Prostate gland (tissue), 2 donors: ENCODE results near the gene SLC28A1. TPM values are rescaled to one million over a fixed set of nuclear protein-coding genes. Genes with fewer than 3 reads are reported as not detected.

Source experiments
- DNase-seq: peaks from one replicate; pipeline ENCODE4 v3.0.0-alpha.2; 2019; ENCODE audit warnings: low spot score
- H3K27ac ChIP-seq, 2 donors: fragments of 200-600 bp; sonication (generic); 2 replicates each; pipeline ENCODE4 v1.5.1; 2017 to 2019
- H3K27me3 ChIP-seq: fragments of 200-600 bp; sonication (generic); replicated peaks from 2 replicates; pipeline ENCODE4 v1.5.1; 2019; ENCODE audit not compliant: insufficient read depth
- H3K36me3 ChIP-seq, 2 donors: fragments of 200-600 bp; sonication (generic); 1 replicate in 1 of 2; 2 replicates in 1 of 2; pipeline versions ENCODE4 v1.5.1 to v1.8.1; 2017 to 2019
- H3K4me1 ChIP-seq: fragments of 200-600 bp; sonication (generic); replicated peaks from 2 replicates; pipeline ENCODE4 v1.5.1; 2019
- H3K4me3 ChIP-seq, 2 donors: fragments of 200-600 bp; sonication (generic); 2 replicates each; pipeline ENCODE4 v1.5.1; 2017 to 2019
- H3K9me3 ChIP-seq: fragments of 200-600 bp; sonication (generic); 2 replicates; pipeline ENCODE4 v1.5.1; 2017
- CTCF ChIP-seq, 4 experiments: fragments of 200-600 bp in 2 of 4; fragments of 450-650 bp in 2 of 4; sonication (generic) in 2 of 4; IDR thresholded peaks; 1 replicate in 3 of 4; 2 replicates in 1 of 4; pipeline ENCODE4 v1.5.1; 2016 to 2019; ENCODE audit warnings: antibody characterized with exemption in 4 of 4, mild to moderate bottlenecking in 2 of 4, moderate library complexity in 2 of 4
- POLR2A ChIP-seq: fragments of 450-650 bp; IDR thresholded peaks from one replicate; pipeline ENCODE4 v1.6.1; 2016; ENCODE audit warnings: antibody characterized with exemption, mild to moderate bottlenecking
- POLR2AphosphoS5 ChIP-seq: sonication (generic); formaldehyde crosslinking; IDR thresholded peaks from one replicate; pipeline ENCODE4 v1.6.1; 2017; ENCODE audit warnings: antibody characterized with exemption
- WGBS: methylation state at CpG from one replicate; pipeline ENCODE4 v1.1.5; 2018; 5-methylcytosine and 5-hydroxymethylcytosine counted together
- intact Hi-C: fragments of 100-400 bp; cut with DNase I; formaldehyde crosslinking; loops from one replicate; pipeline ENCODE4 v1.14.2; 2022
- total RNA-seq, 2 donors: library from RNA; depleted of rRNA; stranded (reverse); fragments of >200 nt; gene quantifications; one replicate each; pipeline ENCODE4 v1.1.0, GENCODE V29; 2016

SLC28A1 gene
- total RNA-seq, 2 donors from 2014 or later, result not detected

GRCh38 chr15:84880007-84880406, 4.5 kb upstream of the SLC28A1 start:
- intact Hi-C loops, result no loop called here
- Histone ChIP-seq H3K27ac (no peak overlapping the region), H3K27me3 (no peaks in the 10 kb centered on the region), H3K4me3 (no peak overlapping the region), H3K9me3 (no peaks in the 10 kb centered on the region), H3K36me3 (no peaks in the 10 kb centered on the region), H3K4me1 (no peaks in the 10 kb centered on the region)
- 93% methylated on average over 3 of the region's 3 CpGs for WGBS
- no peak for DNase-seq
- no peak for TF ChIP-seq POLR2AphosphoS5
- TF ChIP-seq CTCF (IDR thresholded peaks at IDR 0.05), result no peak
- TF ChIP-seq POLR2A, result no peak

GRCh38 chr15:84880822-84881519, 3.5 kb upstream of the SLC28A1 start:
- Histone ChIP-seq H3K9me3 (no peaks in the 10 kb centered on the region), H3K36me3 (no peaks in the 10 kb centered on the region), H3K4me1 (no peaks in the 10 kb centered on the region), H3K27ac (no peak overlapping the region), H3K4me3 (no peak overlapping the region), H3K27me3 (no peaks in the 10 kb centered on the region)
- 92% methylated on average over 8 of the region's 8 CpGs for WGBS
- intact Hi-C loops, result no loop called here
- DNase-seq, result no peak
- no peak for TF ChIP-seq CTCF (IDR thresholded peaks at IDR 0.05)
- no peak for TF ChIP-seq POLR2A
- no peak for TF ChIP-seq POLR2AphosphoS5

- H3K9me3 ChIP-seq, result no peaks in the 10 kb centered on the region
- H3K27me3 ChIP-seq, result no peaks in the 10 kb centered on the region
- H3K27ac ChIP-seq, result no peak overlapping the region
- intact Hi-C loops, result no loop called here
- 92% methylated on average over 7 of the region's 7 CpGs for WGBS
- TF ChIP-seq POLR2AphosphoS5 (no peak), POLR2A (no peak), CTCF (IDR thresholded peaks at IDR 0.05) (no peak)
- no peaks in the 10 kb centered on the region for H3K36me3 ChIP-seq
- no peaks in the 10 kb centered on the region for H3K4me1 ChIP-seq
- no peak overlapping the region for H3K4me3 ChIP-seq
- no peak for DNase-seq
Observed at GRCh38 chr15:84881520-84881830, 3.0 kb upstream of the SLC28A1 start.

- no peak overlapping the region for H3K27ac ChIP-seq
- no peak for DNase-seq
- TF ChIP-seq POLR2A (no peak), CTCF (IDR thresholded peaks at IDR 0.05) (no peak), POLR2AphosphoS5 (no peak)
- intact Hi-C loops, result no loop called here
- H3K9me3 ChIP-seq, result no peaks in the 10 kb centered on the region
- H3K27me3 ChIP-seq, result no peaks in the 10 kb centered on the region
- no peaks in the 10 kb centered on the region for H3K36me3 ChIP-seq
- no peaks in the 10 kb centered on the region for H3K4me1 ChIP-seq
- WGBS, result 75% methylated on average over 6 of the region's 6 CpGs
- H3K4me3 ChIP-seq, result no peak overlapping the region
Observed at GRCh38 chr15:84883466-84883865, 996 bp upstream of the SLC28A1 start.

- H3K9me3 ChIP-seq, result no peaks in the 10 kb centered on the region
- H3K4me1 ChIP-seq, result no peaks in the 10 kb centered on the region
- no peaks in the 10 kb centered on the region for H3K27me3 ChIP-seq
- 91% methylated on average over 7 of the region's 7 CpGs for WGBS
- H3K4me3 ChIP-seq, result no peak overlapping the region
- intact Hi-C loops, result no loop called here
- H3K36me3 ChIP-seq, result no peaks in the 10 kb centered on the region
- no peak overlapping the region for H3K27ac ChIP-seq
- DNase-seq, result no peak
- no peak for TF ChIP-seq POLR2A
- TF ChIP-seq POLR2AphosphoS5, result no peak
- no peak for TF ChIP-seq CTCF (IDR thresholded peaks at IDR 0.05)
Observed at GRCh38 chr15:84885801-84886200, 1.3 kb downstream of the SLC28A1 start.
